ENCODE data around the gene SLC9A8. TPM values are rescaled to one million over a fixed set of nuclear protein-coding genes. Genes with fewer than 3 reads are reported as not detected.

The SLC9A8 gene
- total and polyA plus RNA-seq, 9 of the 15 experiments (the other 6 are each of a cell fraction or from before 2014, with no cell fraction given) = 0.56 to 9.7 (median 5.0) TPM

- Histone ChIP-seq H4K20me1 (replicated peaks; ENCODE audit: control insufficient read depth, insufficient read depth, low read length) (no peaks in the 10 kb centered on the region), H3K36me3 (ENCODE audit: control insufficient read depth, insufficient read depth, low read length) (no peaks in the 10 kb centered on the region), H2AFZ (ENCODE audit: low read depth, low read length) (peak overlapping the region; percentile 18; the same call in 1 of the 2 replicates), H3K4me1 (replicated peaks in 1 of 2; ENCODE audit: control insufficient read depth in 2 of 2, insufficient read depth in 2 of 2, low read length in 2 of 2) (peaks cover 32 to 49% of the 10 kb centered on the region in 2 experiments), H3K27ac (ENCODE audit: extremely low read depth, low read depth, low read length) (no peak overlapping the region), H3K4me2 (ENCODE audit: insufficient read depth, low read length) (no peak overlapping the region), H3K9me1 (ENCODE audit: control insufficient read depth, insufficient read depth, low read length) (no peaks in the 10 kb centered on the region), H3K27me3 (ENCODE audit: control insufficient read depth in 2 of 2, insufficient read depth in 2 of 2, low read length in 2 of 2) (no peaks in the 10 kb centered on the region), H3K79me2 (ENCODE audit: control insufficient read depth, insufficient read depth, low read length) (no peaks in the 10 kb centered on the region), H3K9me3 (replicated peaks; ENCODE audit: control insufficient read depth, insufficient read depth, low read depth, low read length) (no peaks in the 10 kb centered on the region), H3K4me3 (no peak overlapping the region), H3K9ac (ENCODE audit: insufficient read depth in 1 of 2, low read depth in 2 of 2, low read length in 2 of 2) (no peak overlapping the region)
- ATAC-seq = no peak
- CTCF ChIA-PET (ENCODE audit: low intra/inter-chr PET ratio) = no interaction called here
- 69% methylated on average over 7 of the region's 7 CpGs for WGBS (ENCODE audit: insufficient coverage, low coverage, missing lambda C conversion rate)
- no TSS peak for BruUV-seq (replicated peaks)
- no peak for FAIRE-seq
- in situ Hi-C loops (cut with MboI) (no loop called here), intact Hi-C loops (cut with micrococcal nuclease) (no loop called here)
- DNase-seq (ENCODE audit: extremely low read depth in 1 of 4, low spot score in 3 of 4) = no peak
- POLR2A ChIA-PET = interaction anchor here (0.6 to 0.9 kb wide), 3 partner anchors 10 to 158 kb away, joined by 3 read pairs; no protein-coding TSS in a partner anchor
- TF ChIP-seq POLR2A (conservative IDR thresholded peaks at IDR 0.05) (no peak), CTCF (IDR thresholded peaks at IDR 0.05 in 2 of 3, conservative IDR thresholded peaks at IDR 0.05 in 1 of 3; ENCODE audit: insufficient read depth in 2 of 3, low read depth in 1 of 3, low read length in 3 of 3) (peak in 2 of 3 experiments; percentile 25 to 31; a peak in 2 of 6 replicates), SIN3A (IDR thresholded peaks at IDR 0.05; ENCODE audit: borderline replicate concordance in 2 of 2, control insufficient read depth in 1 of 2, low read depth in 2 of 2, low read length in 2 of 2) (no peak), SAP30 (IDR thresholded peaks at IDR 0.05; ENCODE audit: borderline replicate concordance, insufficient read depth, low read depth, low read length, poor library complexity, severe bottlenecking) (no peak), MTA1 (IDR thresholded peaks at IDR 0.05; ENCODE audit: borderline replicate concordance) (no peak), BRD9 (IDR thresholded peaks at IDR 0.05; ENCODE audit: low read depth, partially characterized antibody) (peak; percentile 63), MNT (conservative IDR thresholded peaks at IDR 0.05) (no peak), RBM25 (IDR thresholded peaks at IDR 0.05; ENCODE audit: low read depth, low read length, severe bottlenecking) (peak; percentile 71), PRMT5 (CRISPR knock-in tag; IDR thresholded peaks at IDR 0.05) (no peak), BCOR (IDR thresholded peaks at IDR 0.05) (peak; percentile 40; the same call in 1 of the 2 replicates), ETV1 (tag; conservative IDR thresholded peaks at IDR 0.05; ENCODE audit: low read depth) (peak; percentile 35; the same call in 1 of the 2 replicates), ZFP91 (CRISPR knock-in tag; IDR thresholded peaks at IDR 0.05) (no peak), PHF20 (IDR thresholded peaks at IDR 0.05; ENCODE audit: partially characterized antibody) (no peak)
- TF ChIP-seq, protein P1, sequence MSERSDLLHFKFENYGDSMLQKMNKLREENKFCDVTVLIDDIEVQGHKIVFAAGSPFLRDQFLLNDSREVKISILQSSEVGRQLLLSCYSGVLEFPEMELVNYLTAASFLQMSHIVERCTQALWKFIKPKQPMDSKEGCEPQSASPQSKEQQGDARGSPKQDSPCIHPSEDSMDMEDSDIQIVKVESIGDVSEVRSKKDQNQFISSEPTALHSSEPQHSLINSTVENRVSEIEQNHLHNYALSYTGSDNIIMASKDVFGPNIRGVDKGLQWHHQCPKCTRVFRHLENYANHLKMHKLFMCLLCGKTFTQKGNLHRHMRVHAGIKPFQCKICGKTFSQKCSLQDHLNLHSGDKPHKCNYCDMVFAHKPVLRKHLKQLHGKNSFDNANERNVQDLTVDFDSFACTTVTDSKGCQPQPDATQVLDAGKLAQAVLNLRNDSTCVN (CRISPR knock-in tag; IDR thresholded peaks at IDR 0.05) = no peak
Measured at GRCh38 chr20:49786668-49787370, 25.8 kb upstream of the SLC9A8 start.

Data from K562 (cell line).